OCI-LY3 (cell line): ENCODE results near the gene KIF23.

Experiments
- H2AFZ ChIP-seq: fragments of 200-600, 300-600 bp; shearing (Covaris generic); 2 replicates; pipeline ENCODE4 v1.6.0; 2014; ENCODE audit warnings: antibody characterized with exemption, low read depth, low read length
- H3K27ac ChIP-seq: fragments of 200-600, 300-600 bp; sonication (generic); 2 replicates; pipeline ENCODE4 v1.5.1; 2014; ENCODE audit warnings: mild to moderate bottlenecking, low read length, moderate library complexity, mixed read lengths
- H3K27me3 ChIP-seq: fragments of 200-600, 300-600 bp; sonication (generic); 2 replicates; pipeline ENCODE4 v1.6.1; 2014; ENCODE audit warnings: low read depth, low read length, mixed read lengths
- H3K36me3 ChIP-seq: fragments of 200-600, 300-600 bp; sonication (generic); replicated peaks from 2 replicates; pipeline ENCODE3; 2014; ENCODE audit warnings: low read depth, low read length, mixed read lengths
- H3K4me1 ChIP-seq: fragments of 300-600, 200-600 bp; sonication (generic); 2 replicates; pipeline ENCODE4 v1.6.1; 2014; ENCODE audit warnings: low read length, mixed read lengths
- H3K4me2 ChIP-seq: fragments of 200-600, 300-600 bp; sonication (generic); 2 replicates; pipeline ENCODE4 v1.6.1; 2014; ENCODE audit warnings: low read length, mixed read lengths
- H3K4me3 ChIP-seq: fragments of 300-600, 200-600 bp; sonication (generic); 2 replicates; pipeline ENCODE4 v1.5.1; 2014; ENCODE audit warnings: antibody characterized with exemption, mild to moderate bottlenecking, low read length, moderate library complexity
- H3K79me2 ChIP-seq: fragments of 300-600, 200-600 bp; shearing (Covaris generic); 2 replicates; pipeline ENCODE4 v1.6.1; 2014; ENCODE audit warnings: mild to moderate bottlenecking, low read length, mixed read lengths
- H3K9ac ChIP-seq: fragments of 300-600, 200-600 bp; shearing (Covaris generic); 2 replicates; pipeline ENCODE4 v1.6.0; 2014; ENCODE audit warnings: mild to moderate bottlenecking, low read length, moderate library complexity
- H3K9me3 ChIP-seq: fragments of 200-600, 300-600 bp; shearing (Covaris generic); 2 replicates; pipeline ENCODE4 v1.6.1; 2014; ENCODE audit warnings: low read length, mixed read lengths; ENCODE audit not compliant: insufficient read depth
- H4K20me1 ChIP-seq: fragments of 200-600, 300-600 bp; sonication (generic); 2 replicates; pipeline ENCODE4 v1.6.1; 2016; ENCODE audit warnings: low read length, mixed read lengths; ENCODE audit not compliant: insufficient read depth
- CTCF ChIP-seq: fragments of 200-600, 300-600 bp; sonication (generic); IDR thresholded peaks from 2 replicates; pipeline ENCODE4 v1.5.1; 2014; ENCODE audit warnings: antibody characterized with exemption, low read length, low read depth
- EZH2phosphoT487 ChIP-seq: fragments of 200-600 bp; shearing (Covaris generic); IDR thresholded peaks from 2 replicates; pipeline ENCODE4 v1.6.1; 2018; ENCODE audit warnings: antibody characterized with exemption, mixed run types, low read depth

The KIF23 gene

GRCh38 chr15:69412274-69412673 is 1.9 kb upstream of the KIF23 start:
- H3K4me2 ChIP-seq, result no peak overlapping the region
- TF ChIP-seq CTCF, result no peak
- TF ChIP-seq EZH2phosphoT487, result no peak

DNA sequence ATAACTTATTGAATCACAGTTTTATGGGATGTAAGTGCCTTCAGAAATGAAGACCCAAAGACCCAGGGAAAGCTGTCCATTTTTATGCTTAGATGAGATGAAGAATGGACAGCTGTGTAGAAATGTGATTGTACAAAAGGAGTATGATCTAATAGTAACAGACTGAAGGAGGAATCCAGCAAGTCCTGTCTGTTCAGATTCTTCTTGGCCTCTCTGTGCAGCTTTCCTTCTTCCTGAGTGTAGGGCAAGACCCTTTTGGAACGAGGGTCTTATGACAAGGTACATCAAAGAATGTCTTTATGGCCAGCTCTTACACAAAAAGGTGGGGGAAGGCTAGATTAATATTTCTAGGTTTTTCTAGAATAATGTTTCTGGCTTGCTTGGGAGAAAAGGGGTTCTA is 1.4 kb upstream of the KIF23 start:
- Histone ChIP-seq H3K4me2 (no peak overlapping the region), H4K20me1 (no peaks in the 10 kb centered on the region), H3K9me3 (no peaks in the 10 kb centered on the region), H3K4me3 (no peak overlapping the region), H3K4me1 (peaks cover 20% of the 10 kb centered on the region), H3K36me3 (peaks cover 12% of the 10 kb centered on the region), H2AFZ (no peak overlapping the region), H3K27ac (no peak overlapping the region), H3K9ac (no peak overlapping the region), H3K27me3 (no peaks in the 10 kb centered on the region), H3K79me2 (peaks cover 34% of the 10 kb centered on the region)
- TF ChIP-seq CTCF (no peak), EZH2phosphoT487 (no peak)

More at GRCh38 chr15:69412274-69412673, 1.9 kb upstream of the KIF23 start:
- H3K36me3 ChIP-seq, result peaks cover 8% of the 10 kb centered on the region
- H3K4me1 ChIP-seq, result peaks cover 20% of the 10 kb centered on the region
- H3K79me2 ChIP-seq, result peaks cover 30% of the 10 kb centered on the region
- no peak overlapping the region for H3K27ac ChIP-seq
- no peak overlapping the region for H2AFZ ChIP-seq
- no peak overlapping the region for H3K4me3 ChIP-seq
- H4K20me1 ChIP-seq, result no peaks in the 10 kb centered on the region
- H3K9me3 ChIP-seq, result no peaks in the 10 kb centered on the region
- H3K9ac ChIP-seq, result no peak overlapping the region
- H3K27me3 ChIP-seq, result no peaks in the 10 kb centered on the region

DNA sequence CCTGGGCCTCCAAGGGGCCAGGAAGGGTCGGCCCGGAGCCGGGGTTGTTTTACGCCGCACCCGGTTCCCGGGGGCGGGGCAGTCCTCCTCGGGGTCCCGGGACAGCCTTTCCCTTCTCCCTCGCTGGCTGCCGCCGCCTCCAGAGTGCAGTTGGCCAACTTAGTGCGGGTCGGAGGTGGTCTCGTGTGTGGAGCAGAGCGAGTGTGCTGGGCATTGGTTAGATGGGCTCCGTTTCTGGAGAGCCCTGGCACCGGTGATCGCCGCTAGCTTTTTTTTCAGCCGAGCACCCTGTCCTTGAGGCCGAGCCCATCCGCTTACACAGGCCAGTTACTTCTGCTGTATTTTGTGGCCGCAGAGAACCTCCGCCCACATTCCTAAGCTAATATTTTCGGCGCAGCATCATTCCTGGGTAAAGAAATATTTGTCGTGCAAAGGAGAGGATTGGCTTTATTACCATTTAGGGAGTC is 585 bp downstream of the KIF23 start:
- Histone ChIP-seq H3K27me3 (no peaks in the 10 kb centered on the region), H3K4me1 (peaks cover 20% of the 10 kb centered on the region), H3K4me3 (peak overlapping the region; percentile 95), H3K36me3 (peaks cover 29% of the 10 kb centered on the region), H4K20me1 (0 out of 2 replicates have a peak, but pooled peaks cover 3% of the 10 kb centered on the region), H3K9me3 (no peaks in the 10 kb centered on the region), H2AFZ (peak overlapping the region; percentile 72), H3K9ac (peak overlapping the region; percentile 94), H3K79me2 (peaks cover 49% of the 10 kb centered on the region), H3K27ac (peak overlapping the region; percentile 66), H3K4me2 (peak overlapping the region; percentile 92)
- TF ChIP-seq EZH2phosphoT487 (no peak), CTCF (no peak)

DNA sequence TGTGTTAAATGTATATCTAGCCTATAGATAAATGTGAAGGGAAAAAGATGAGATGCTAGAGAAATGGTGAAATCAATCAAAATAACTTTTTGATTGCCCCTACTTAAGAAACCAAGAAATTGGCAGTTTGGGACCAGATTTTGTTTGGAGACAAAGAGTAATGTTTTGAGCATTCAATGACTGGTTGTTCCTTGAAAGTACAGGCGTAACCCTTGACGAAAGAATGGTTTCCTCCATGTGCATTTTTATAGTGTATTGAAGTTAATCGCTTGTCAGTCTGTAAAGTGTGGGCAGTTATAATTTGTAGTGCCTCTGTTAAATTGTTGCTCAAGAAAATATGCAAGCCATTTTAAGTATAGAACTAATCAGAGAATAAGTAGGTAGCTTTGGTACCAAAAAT is 1.2 kb downstream of the KIF23 start:
- H3K4me3 ChIP-seq, result peak overlapping the region; percentile 95
- no peak overlapping the region for H2AFZ ChIP-seq
- 0 out of 2 replicates have a peak, but pooled peaks cover 3% of the 10 kb centered on the region for H4K20me1 ChIP-seq
- H3K36me3 ChIP-seq, result peaks cover 33% of the 10 kb centered on the region
- H3K9me3 ChIP-seq, result no peaks in the 10 kb centered on the region
- peak overlapping the region; percentile 92 for H3K4me2 ChIP-seq
- H3K27ac ChIP-seq, result no peak overlapping the region
- H3K9ac ChIP-seq, result peak overlapping the region; percentile 94
- peaks cover 49% of the 10 kb centered on the region for H3K79me2 ChIP-seq
- peaks cover 15% of the 10 kb centered on the region for H3K4me1 ChIP-seq
- no peaks in the 10 kb centered on the region for H3K27me3 ChIP-seq
- no peak for TF ChIP-seq EZH2phosphoT487
- TF ChIP-seq CTCF, result no peak
